Fibroblast of skin of left biceps (primary cell): ENCODE data around the gene ADAMTSL1.

ENCODE experiments used
- DNase-seq, 2 experiments: peaks; one replicate each; pipeline ENCODE4 v3.0.0-alpha.2; 2013; ENCODE audit warnings: low read depth in 2 of 2

ADAMTSL1 gene

GRCh38 chr9:18501949-18502348, 28.0 kb downstream of the ADAMTSL1 start:
- no peak for DNase-seq

- DNase-seq = no peak
These were observed 28.6 kb downstream of the ADAMTSL1 start for GRCh38 chr9:18502546-18502945.

- no peak for DNase-seq
These were observed 30.8 kb downstream of the ADAMTSL1 start for GRCh38 chr9:18504707-18505106.

- no peak for DNase-seq
These were observed 33.2 kb downstream of the ADAMTSL1 start for GRCh38 chr9:18507151-18507550.

- no peak for DNase-seq
These were observed 42.6 kb downstream of the ADAMTSL1 start for GRCh38 chr9:18516514-18516913.

- DNase-seq = no peak
These were observed 43.0 kb downstream of the ADAMTSL1 start for GRCh38 chr9:18516965-18517364.

GRCh38 chr9:18520416-18521047, 46.6 kb downstream of the ADAMTSL1 start:
- no peak for DNase-seq

GRCh38 chr9:18526685-18527084, 52.7 kb downstream of the ADAMTSL1 start:
- no peak for DNase-seq

- no peak for DNase-seq
These were observed 57.4 kb downstream of the ADAMTSL1 start for GRCh38 chr9:18531136-18532065.

- no peak for DNase-seq
These were observed 60.7 kb downstream of the ADAMTSL1 start for GRCh38 chr9:18534611-18535010.

GRCh38 chr9:18536554-18536953, 62.6 kb downstream of the ADAMTSL1 start:
- DNase-seq = no peak

GRCh38 chr9:18539203-18539693, 65.3 kb downstream of the ADAMTSL1 start:
- DNase-seq = no peak

GRCh38 chr9:18542837-18543405, 69.0 kb downstream of the ADAMTSL1 start:
- peak; percentile 53 to 68 for DNase-seq

- DNase-seq = peak; percentile 88 to 89
These were observed 69.6 kb downstream of the ADAMTSL1 start for GRCh38 chr9:18543406-18544192.

GRCh38 chr9:18544456-18544855, 70.5 kb downstream of the ADAMTSL1 start:
- no peak for DNase-seq

- DNase-seq = no peak
These were observed 71.8 kb downstream of the ADAMTSL1 start for GRCh38 chr9:18545636-18546360.

GRCh38 chr9:18548456-18548855, 74.5 kb downstream of the ADAMTSL1 start:
- DNase-seq = no peak

GRCh38 chr9:18549772-18550171, 75.8 kb downstream of the ADAMTSL1 start:
- no peak for DNase-seq

- DNase-seq = no peak
These were observed 76.3 kb downstream of the ADAMTSL1 start for GRCh38 chr9:18550286-18550685.

GRCh38 chr9:18554244-18554643, 80.3 kb downstream of the ADAMTSL1 start:
- DNase-seq = no peak
